GM12875 (cell line): ENCODE results near the gene HIVEP3.

Experiments used
- H3K4me3 ChIP-seq: one replicate; pipeline ENCODE4 v1.5.1; 2011; ENCODE audit warnings: low read depth, low read length, control low read depth
- TF ChIP-seq, protein P1 (sequence below): IDR thresholded peaks from 2 replicates; pipeline ENCODE4 v1.5.1; 2011; ENCODE audit warnings: low read depth, mild to moderate bottlenecking, control low read depth, inconsistent platforms, low read length, moderate library complexity, borderline replicate concordance; ENCODE audit not compliant: insufficient read depth

HIVEP3 gene

GRCh38 chr1:41773842-41774241 lies 144.9 kb downstream of the HIVEP3 start:
- TF ChIP-seq, protein P1, sequence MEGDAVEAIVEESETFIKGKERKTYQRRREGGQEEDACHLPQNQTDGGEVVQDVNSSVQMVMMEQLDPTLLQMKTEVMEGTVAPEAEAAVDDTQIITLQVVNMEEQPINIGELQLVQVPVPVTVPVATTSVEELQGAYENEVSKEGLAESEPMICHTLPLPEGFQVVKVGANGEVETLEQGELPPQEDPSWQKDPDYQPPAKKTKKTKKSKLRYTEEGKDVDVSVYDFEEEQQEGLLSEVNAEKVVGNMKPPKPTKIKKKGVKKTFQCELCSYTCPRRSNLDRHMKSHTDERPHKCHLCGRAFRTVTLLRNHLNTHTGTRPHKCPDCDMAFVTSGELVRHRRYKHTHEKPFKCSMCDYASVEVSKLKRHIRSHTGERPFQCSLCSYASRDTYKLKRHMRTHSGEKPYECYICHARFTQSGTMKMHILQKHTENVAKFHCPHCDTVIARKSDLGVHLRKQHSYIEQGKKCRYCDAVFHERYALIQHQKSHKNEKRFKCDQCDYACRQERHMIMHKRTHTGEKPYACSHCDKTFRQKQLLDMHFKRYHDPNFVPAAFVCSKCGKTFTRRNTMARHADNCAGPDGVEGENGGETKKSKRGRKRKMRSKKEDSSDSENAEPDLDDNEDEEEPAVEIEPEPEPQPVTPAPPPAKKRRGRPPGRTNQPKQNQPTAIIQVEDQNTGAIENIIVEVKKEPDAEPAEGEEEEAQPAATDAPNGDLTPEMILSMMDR, result no peak
- no peak overlapping the region for H3K4me3 ChIP-seq

GRCh38 chr1:41773144-41773591 lies 145.6 kb downstream of the HIVEP3 start:
- no peak overlapping the region for H3K4me3 ChIP-seq
- TF ChIP-seq, protein P1, result no peak

- TF ChIP-seq, protein P1, result no peak
- no peak overlapping the region for H3K4me3 ChIP-seq
Observed at GRCh38 chr1:41769068-41769467, 149.7 kb downstream of the HIVEP3 start.

- TF ChIP-seq, protein P1, result no peak
- no peak overlapping the region for H3K4me3 ChIP-seq
Observed at GRCh38 chr1:41768583-41768982, 150.1 kb downstream of the HIVEP3 start.

GRCh38 chr1:41767534-41768525 lies 150.9 kb downstream of the HIVEP3 start:
- TF ChIP-seq, protein P1, result no peak
- no peak overlapping the region for H3K4me3 ChIP-seq

- TF ChIP-seq, protein P1, result no peak
- no peak overlapping the region for H3K4me3 ChIP-seq
Observed at GRCh38 chr1:41766546-41766945, 152.2 kb downstream of the HIVEP3 start.

GRCh38 chr1:41766041-41766440 lies 152.7 kb downstream of the HIVEP3 start:
- H3K4me3 ChIP-seq, result no peak overlapping the region
- TF ChIP-seq, protein P1, result no peak
